ENCODE data around the gene CACNA2D1. TPM values are rescaled to one million over a fixed set of nuclear protein-coding genes. Genes with fewer than 3 reads are reported as not detected.

The CACNA2D1 gene
- total RNA-seq, 4 donors from 2014 or later, result 30.6 to 60.0 (median 45.7) TPM

- intact Hi-C loops (cut with DNase I), result no loop called here
- Histone ChIP-seq H3K4me3 (no peak overlapping the region), H3K36me3 (no peaks in the 10 kb centered on the region), H3K4me1 (peaks cover 0 to 10% (median 4%) of the 10 kb centered on the region in 4 donors), H3K9me3 (no peaks in the 10 kb centered on the region), H3K27ac (replicated peaks in 1 of 4) (no peak overlapping the region), H3K27me3 (no peaks in the 10 kb centered on the region)
- WGBS, result 90% methylated on average over 2 of the region's 2 CpGs
- TF ChIP-seq EP300 (IDR thresholded peaks at IDR 0.05) (no peak), POLR2A (IDR thresholded peaks at IDR 0.05; ENCODE audit: low read depth) (no peak), POLR2AphosphoS5 (IDR thresholded peaks at IDR 0.05) (no peak), CTCF (IDR thresholded peaks at IDR 0.05) (no peak)
- no peak for DNase-seq (ENCODE audit: extremely low spot score)
Measured at GRCh38 chr7:82384779-82385178, 58.8 kb downstream of the CACNA2D1 start.

GRCh38 chr7:82384051-82384464, 59.5 kb downstream of the CACNA2D1 start:
- intact Hi-C loops (cut with DNase I), result no loop called here
- no peak for DNase-seq (ENCODE audit: extremely low spot score)
- peaks cover 0 to 7% (median 3%) of the 10 kb centered on the region in 4 donors for H3K4me1 ChIP-seq
- H3K27ac ChIP-seq (replicated peaks in 1 of 4), result no peak overlapping the region
- H3K9me3 ChIP-seq, result no peaks in the 10 kb centered on the region
- H3K36me3 ChIP-seq, result no peaks in the 10 kb centered on the region
- no peak overlapping the region for H3K4me3 ChIP-seq
- no peak for TF ChIP-seq POLR2A (IDR thresholded peaks at IDR 0.05; ENCODE audit: low read depth)
- TF ChIP-seq POLR2AphosphoS5 (IDR thresholded peaks at IDR 0.05), result no peak
- no peak for TF ChIP-seq EP300 (IDR thresholded peaks at IDR 0.05)
- no peak for TF ChIP-seq CTCF (IDR thresholded peaks at IDR 0.05)
- no peaks in the 10 kb centered on the region for H3K27me3 ChIP-seq
- WGBS, result 87% methylated on average over 4 of the region's 4 CpGs

GRCh38 chr7:82382276-82382675, 61.3 kb downstream of the CACNA2D1 start:
- H3K4me1 ChIP-seq, result peaks cover 0 to 7% (median 0%) of the 10 kb centered on the region in 4 donors
- intact Hi-C loops (cut with DNase I), result no loop called here
- no peaks in the 10 kb centered on the region for H3K36me3 ChIP-seq

GRCh38 chr7:82376739-82377138, 66.8 kb downstream of the CACNA2D1 start:
- Histone ChIP-seq H3K4me3 (no peak overlapping the region), H3K27me3 (no peaks in the 10 kb centered on the region), H3K9me3 (no peaks in the 10 kb centered on the region), H3K4me1 (peaks cover 0 to 19% (median 4%) of the 10 kb centered on the region in 4 donors), H3K36me3 (no peaks in the 10 kb centered on the region), H3K27ac (replicated peaks in 1 of 4) (no peak overlapping the region)
- no peak for DNase-seq (ENCODE audit: extremely low spot score)
- no peak for TF ChIP-seq CTCF (IDR thresholded peaks at IDR 0.05)
- TF ChIP-seq EP300 (IDR thresholded peaks at IDR 0.05), result no peak
- no peak for TF ChIP-seq POLR2A (IDR thresholded peaks at IDR 0.05; ENCODE audit: low read depth)
- TF ChIP-seq POLR2AphosphoS5 (IDR thresholded peaks at IDR 0.05), result no peak
- WGBS, result 93% methylated on average over 2 of the region's 2 CpGs
- intact Hi-C loops (cut with DNase I), result no loop called here

More at GRCh38 chr7:82382276-82382675, 61.3 kb downstream of the CACNA2D1 start:
- TF ChIP-seq POLR2AphosphoS5 (IDR thresholded peaks at IDR 0.05) (no peak), EP300 (IDR thresholded peaks at IDR 0.05) (no peak), CTCF (IDR thresholded peaks at IDR 0.05) (no peak), POLR2A (IDR thresholded peaks at IDR 0.05; ENCODE audit: low read depth) (no peak)
- no peak for DNase-seq (ENCODE audit: extremely low spot score)
- 95% methylated on average over 2 of the region's 2 CpGs for WGBS
- Histone ChIP-seq H3K27ac (replicated peaks in 1 of 4) (no peak overlapping the region), H3K27me3 (no peaks in the 10 kb centered on the region), H3K4me3 (no peak overlapping the region), H3K9me3 (no peaks in the 10 kb centered on the region)

GRCh38 chr7:82375713-82376112, 67.9 kb downstream of the CACNA2D1 start:
- Histone ChIP-seq H3K27ac (replicated peaks in 1 of 4) (no peak overlapping the region), H3K27me3 (no peaks in the 10 kb centered on the region), H3K9me3 (no peaks in the 10 kb centered on the region), H3K4me3 (no peak overlapping the region), H3K4me1 (peaks cover 0 to 19% (median 4%) of the 10 kb centered on the region in 4 donors), H3K36me3 (no peaks in the 10 kb centered on the region)
- WGBS, result 78% methylated on average over 3 of the region's 3 CpGs
- TF ChIP-seq CTCF (IDR thresholded peaks at IDR 0.05), result no peak
- no peak for TF ChIP-seq POLR2A (IDR thresholded peaks at IDR 0.05; ENCODE audit: low read depth)
- TF ChIP-seq EP300 (IDR thresholded peaks at IDR 0.05), result no peak
- TF ChIP-seq POLR2AphosphoS5 (IDR thresholded peaks at IDR 0.05), result no peak
- no peak for DNase-seq (ENCODE audit: extremely low spot score)
- intact Hi-C loops (cut with DNase I), result no loop called here
